A673 (cell line): ENCODE results near the gene CDH4. TPM values are rescaled to one million over a fixed set of nuclear protein-coding genes. Genes with fewer than 3 reads are reported as not detected.

ENCODE experiments used
- BruUV-seq: library from RNA; stranded (reverse); fragments of 400-500 nt; replicated peaks from 2 replicates; lab custom pipeline; 2021; lab: Mats Ljungman, UMichigan
- CTCF ChIA-PET: fragments of 300-600 bp; sonication (Branson Sonifier 250); formaldehyde crosslinking; loops from one replicate; lab custom pipeline; 2022; ENCODE audit warnings: antibody characterized with exemption; lab: Charles Lee
- POLR2A ChIA-PET: fragments of 300-600 bp; sonication (Branson Sonifier 250); formaldehyde crosslinking; loops from one replicate; lab custom pipeline; 2022; ENCODE audit warnings: antibody characterized with exemption; ENCODE audit not compliant: low non-redundant PET; lab: Charles Lee
- DNase-seq: peaks from one replicate; pipeline ENCODE4 v3.0.0-alpha.2; 2015; ENCODE audit warnings: low spot score
- H3K27ac ChIP-seq: fragments of 200-600 bp; sonication (generic); 2 replicates; pipeline ENCODE4 v1.5.1; 2016; ENCODE audit warnings: mixed run types, low read depth, mild to moderate bottlenecking, mixed read lengths, antibody characterized with exemption, low read length; ENCODE audit not compliant: poor library complexity, severe bottlenecking
- H3K27me3 ChIP-seq: fragments of 200-600 bp; sonication (generic); replicated peaks from 2 replicates; pipeline ENCODE4 v1.6.1; 2017; ENCODE audit warnings: mixed run types, low read depth, mild to moderate bottlenecking, mixed read lengths, antibody characterized with exemption, low read length; ENCODE audit not compliant: insufficient read depth, poor library complexity
- H3K36me3 ChIP-seq: fragments of 200-600 bp; sonication (generic); 2 replicates; pipeline ENCODE4 v1.6.1; 2016; ENCODE audit warnings: mixed run types, mild to moderate bottlenecking, mixed read lengths, antibody characterized with exemption, low read length; ENCODE audit not compliant: insufficient read depth, poor library complexity, severe bottlenecking
- H3K4me1 ChIP-seq: fragments of 200-600 bp; sonication (generic); 2 replicates; pipeline ENCODE4 v1.6.1; 2017; ENCODE audit warnings: mixed run types, mild to moderate bottlenecking, mixed read lengths, antibody characterized with exemption, low read length; ENCODE audit not compliant: insufficient read depth, poor library complexity, severe bottlenecking
- H3K4me3 ChIP-seq: fragments of 200-600 bp; sonication (generic); 2 replicates; pipeline ENCODE4 v1.5.1; 2016; ENCODE audit warnings: low read depth, mixed run types, mild to moderate bottlenecking, mixed read lengths, low read length; ENCODE audit not compliant: poor library complexity, severe bottlenecking
- H3K9me3 ChIP-seq: fragments of 200-600 bp; sonication (generic); 2 replicates; pipeline ENCODE4 v1.6.1; 2016; ENCODE audit warnings: mixed run types, low read depth, mild to moderate bottlenecking, mixed read lengths, antibody characterized with exemption, low read length; ENCODE audit not compliant: poor library complexity, severe bottlenecking
- CTCF ChIP-seq: fragments of 300-800, 200-600 bp; sonication (generic); conservative IDR thresholded peaks from 2 replicates; pipeline ENCODE4 v1.5.1; 2017; ENCODE audit warnings: low read depth, mild to moderate bottlenecking, antibody characterized with exemption, low read length, moderate library complexity, mixed read lengths
- EZH2 ChIP-seq: fragments of 200-600 bp; sonication (generic); IDR thresholded peaks from 2 replicates; pipeline ENCODE4 v1.6.1; 2017; ENCODE audit warnings: borderline replicate concordance, low read depth, mild to moderate bottlenecking, mixed read lengths, antibody characterized with exemption, low read length; ENCODE audit not compliant: poor library complexity, severe bottlenecking
- intact Hi-C: fragments of 100-400 bp; cut with micrococcal nuclease; formaldehyde crosslinking; loops from one replicate; pipeline ENCODE4 v1.10.0; 2022; ENCODE audit not compliant: unreplicated experiment
- total RNA-seq: library from RNA; stranded (reverse); gene quantifications from 2 replicates; pipeline ENCODE4 v1.2.3, GENCODE V29; 2021

Gene CDH4
- total RNA-seq, 1 experiment from 2014 or later = 8.3 TPM

- H3K27me3 ChIP-seq = no peaks in the 10 kb centered on the region
- H3K4me1 ChIP-seq = no peaks in the 10 kb centered on the region
- no peak overlapping the region for H3K27ac ChIP-seq
- POLR2A ChIA-PET = no interaction called here
- TF ChIP-seq EZH2 (no peak), CTCF (no peak)
- H3K9me3 ChIP-seq = no peaks in the 10 kb centered on the region
- no peak for DNase-seq
- BruUV-seq = no TSS peak
- intact Hi-C loops = no loop called here
- CTCF ChIA-PET = no interaction called here
- no peak overlapping the region for H3K4me3 ChIP-seq
- H3K36me3 ChIP-seq = no peaks in the 10 kb centered on the region
These were observed 613.3 kb downstream of the CDH4 start for GRCh38 chr20:61865353-61865752.

- Histone ChIP-seq H3K36me3 (no peaks in the 10 kb centered on the region), H3K27ac (no peak overlapping the region), H3K4me1 (no peaks in the 10 kb centered on the region), H3K27me3 (peaks cover 2% of the 10 kb centered on the region), H3K9me3 (peaks cover under 1% of the 10 kb centered on the region), H3K4me3 (no peak overlapping the region)
- TF ChIP-seq EZH2 = no peak
- TF ChIP-seq CTCF = no peak
- ChIA-PET POLR2A (no interaction called here), CTCF (no interaction called here)
- no peak for DNase-seq
- BruUV-seq = no TSS peak
- intact Hi-C loops = no loop called here
These were observed 614.1 kb downstream of the CDH4 start for GRCh38 chr20:61866165-61866564.

GRCh38 chr20:61868006-61868405, 615.9 kb downstream of the CDH4 start:
- no TSS peak for BruUV-seq
- CTCF ChIA-PET = no interaction called here
- Histone ChIP-seq H3K4me1 (no peaks in the 10 kb centered on the region), H3K27me3 (peaks cover 2% of the 10 kb centered on the region), H3K9me3 (peaks cover 7% of the 10 kb centered on the region), H3K4me3 (no peak overlapping the region), H3K27ac (no peak overlapping the region), H3K36me3 (no peaks in the 10 kb centered on the region)
- POLR2A ChIA-PET = no interaction called here
- intact Hi-C loops = no loop called here
- no peak for TF ChIP-seq EZH2
- no peak for TF ChIP-seq CTCF
- DNase-seq = no peak
